ENCODE results near the gene G2E3.
"Not testable (repeated sequence)": the region's sequence is repeated elsewhere in the genome, so short reads cannot be mapped to it uniquely, and the experiment has no call there.

The G2E3 gene

GRCh38 chr14:30588873-30589272, 29.9 kb downstream of the G2E3 start:
- DNase-seq (ENCODE audit: low read depth): no peak
- no peak for TF ChIP-seq CTCF (IDR thresholded peaks at IDR 0.05; ENCODE audit: low read depth, low read length, missing control alignments)
- H3K4me3 ChIP-seq (ENCODE audit: low read depth, low read length): no peak overlapping the region
- in situ Hi-C loops (cut with HindIII; ENCODE audit: low sequenced_read_pairs): no loop called here

- TF ChIP-seq CTCF (IDR thresholded peaks at IDR 0.05; ENCODE audit: low read depth, low read length, missing control alignments): no peak
- in situ Hi-C loops (cut with HindIII; ENCODE audit: low sequenced_read_pairs): no loop called here
- H3K4me3 ChIP-seq (ENCODE audit: low read depth, low read length): no peak overlapping the region
- no peak for DNase-seq (ENCODE audit: low read depth)
Measured at GRCh38 chr14:30596935-30597334, 38.0 kb downstream of the G2E3 start.

GRCh38 chr14:30597504-30597903, 38.5 kb downstream of the G2E3 start:
- TF ChIP-seq CTCF (IDR thresholded peaks at IDR 0.05; ENCODE audit: low read depth, low read length, missing control alignments): no peak
- in situ Hi-C loops (cut with HindIII; ENCODE audit: low sequenced_read_pairs): no loop called here
- H3K4me3 ChIP-seq (ENCODE audit: low read depth, low read length): no peak overlapping the region
- DNase-seq (ENCODE audit: low read depth): no peak

GRCh38 chr14:30600922-30601918, 42.3 kb downstream of the G2E3 start:
- H3K4me3 ChIP-seq (ENCODE audit: low read depth, low read length): no peak overlapping the region
- DNase-seq (ENCODE audit: low read depth): no peak
- TF ChIP-seq CTCF (IDR thresholded peaks at IDR 0.05; ENCODE audit: low read depth, low read length, missing control alignments): no peak
- in situ Hi-C loops (cut with HindIII; ENCODE audit: low sequenced_read_pairs): no loop called here

GRCh38 chr14:30603402-30603801, 44.4 kb downstream of the G2E3 start:
- H3K4me3 ChIP-seq (ENCODE audit: low read depth, low read length): no peak overlapping the region
- in situ Hi-C loops (cut with HindIII; ENCODE audit: low sequenced_read_pairs): no loop called here
- no peak for DNase-seq (ENCODE audit: low read depth)
- no peak for TF ChIP-seq CTCF (IDR thresholded peaks at IDR 0.05; ENCODE audit: low read depth, low read length, missing control alignments)

- DNase-seq (ENCODE audit: low read depth); H3K4me3 ChIP-seq (ENCODE audit: low read depth, low read length); in situ Hi-C loops (cut with HindIII; ENCODE audit: low sequenced_read_pairs): not testable (repeated sequence)
Measured at GRCh38 chr14:30604696-30605095, 45.7 kb downstream of the G2E3 start.

- in situ Hi-C loops (cut with HindIII; ENCODE audit: low sequenced_read_pairs): no loop called here
- no peak for TF ChIP-seq CTCF (IDR thresholded peaks at IDR 0.05; ENCODE audit: low read depth, low read length, missing control alignments)
- DNase-seq (ENCODE audit: low read depth): peak; percentile 50
Measured at GRCh38 chr14:30607156-30607780, 48.3 kb downstream of the G2E3 start.

More at GRCh38 chr14:30607156-30607780, 48.3 kb downstream of the G2E3 start:
- H3K4me3 ChIP-seq (ENCODE audit: low read depth, low read length): no peak overlapping the region
